ENCODE measurements around the gene VPS18.
"Not testable (repeated sequence)": the region's sequence is repeated elsewhere in the genome, so short reads cannot be mapped to it uniquely, and the experiment has no call there.

Gene VPS18

GRCh38 chr15:40893733-40894680 is at the start of gene VPS18:
Gene VPS18 (plus strand): TSS chr15:40894450. CDS start chr15:40894769, 319 bp downstream.
- peak; percentile 96 for DNase-seq (ENCODE audit: low read depth)

GRCh38 chr15:40844696-40845030 is 49.6 kb upstream of the VPS18 start:
- peak; percentile 31 for DNase-seq (ENCODE audit: low read depth)

- DNase-seq (ENCODE audit: low read depth): no peak
Observed at GRCh38 chr15:40845036-40845435, 49.2 kb upstream of the VPS18 start.

- DNase-seq (ENCODE audit: low read depth): peak; percentile 17
Observed at GRCh38 chr15:40845511-40846284, 48.6 kb upstream of the VPS18 start.

- peak; percentile 16 for DNase-seq (ENCODE audit: low read depth)
Observed at GRCh38 chr15:40846841-40847222, 47.4 kb upstream of the VPS18 start.

- peak; percentile 48 for DNase-seq (ENCODE audit: low read depth)
Observed at GRCh38 chr15:40847223-40847961, 46.9 kb upstream of the VPS18 start.

- DNase-seq (ENCODE audit: low read depth): no peak
Observed at GRCh38 chr15:40850576-40851112, 43.6 kb upstream of the VPS18 start.

- DNase-seq (ENCODE audit: low read depth): no peak
Observed at GRCh38 chr15:40852529-40852928, 41.7 kb upstream of the VPS18 start.

GRCh38 chr15:40853241-40853890 is 40.9 kb upstream of the VPS18 start:
- DNase-seq (ENCODE audit: low read depth): no peak

GRCh38 chr15:40854161-40854560 is 40.1 kb upstream of the VPS18 start:
- DNase-seq (ENCODE audit: low read depth): no peak

- DNase-seq (ENCODE audit: low read depth): no peak
Observed at GRCh38 chr15:40855706-40856234, 38.5 kb upstream of the VPS18 start.

GRCh38 chr15:40856746-40857145 is 37.5 kb upstream of the VPS18 start:
- no peak for DNase-seq (ENCODE audit: low read depth)

- peak; percentile 67 for DNase-seq (ENCODE audit: low read depth)
Observed at GRCh38 chr15:40857601-40858341, 36.5 kb upstream of the VPS18 start.

- DNase-seq (ENCODE audit: low read depth): no peak
Observed at GRCh38 chr15:40858706-40859105, 35.5 kb upstream of the VPS18 start.

GRCh38 chr15:40859206-40859851 is 34.9 kb upstream of the VPS18 start:
- DNase-seq (ENCODE audit: low read depth): peak; percentile 82

GRCh38 chr15:40861147-40861546 is 33.1 kb upstream of the VPS18 start:
- not testable (repeated sequence) for DNase-seq (ENCODE audit: low read depth)

GRCh38 chr15:40863660-40864270 is 30.5 kb upstream of the VPS18 start:
- no peak for DNase-seq (ENCODE audit: low read depth)

- DNase-seq (ENCODE audit: low read depth): no peak
Observed at GRCh38 chr15:40867199-40867598, 27.1 kb upstream of the VPS18 start.

- no peak for DNase-seq (ENCODE audit: low read depth)
Observed at GRCh38 chr15:40869686-40870085, 24.6 kb upstream of the VPS18 start.

GRCh38 chr15:40870716-40871115 is 23.5 kb upstream of the VPS18 start:
- no peak for DNase-seq (ENCODE audit: low read depth)

Data from ELR (cell line).